Sigmoid colon (tissue), 3 donors: ENCODE data around the gene KIF5C.

Experiments
- CTCF ChIP-seq, 4 experiments: fragments of 450-650 bp in 3 of 4; fragments of 200-600 bp in 1 of 4; IDR thresholded peaks; one replicate each; pipeline ENCODE4 v1.5.1; 2016 to 2019; ENCODE audit warnings: antibody characterized with exemption in 4 of 4, mild to moderate bottlenecking in 3 of 4, moderate library complexity in 2 of 4
- POLR2A ChIP-seq, 2 donors: fragments of 450-650 bp; IDR thresholded peaks; one replicate each; pipeline ENCODE4 v1.6.1; 2016; ENCODE audit warnings: antibody characterized with exemption in 2 of 2, mild to moderate bottlenecking in 2 of 2, moderate library complexity in 2 of 2

GRCh38 chr2:148900350-148900837, 25.4 kb downstream of the KIF5C start:
- TF ChIP-seq POLR2A (IDR thresholded peaks at IDR 0.05) = no peak
- TF ChIP-seq CTCF (IDR thresholded peaks at IDR 0.05) = no peak
